GM21367 (cell line): ENCODE results near the gene PSMG4.

ENCODE experiments used
- ATAC-seq: cut with Tn5 transposase; IDR thresholded peaks from one replicate; pipeline ENCODE4 v1.9.1; 2021; ENCODE audit not compliant: unreplicated experiment

PSMG4 gene

GRCh38 chr6:3305831-3306230, 47.1 kb downstream of the PSMG4 start:
- ATAC-seq = no peak

DNA sequence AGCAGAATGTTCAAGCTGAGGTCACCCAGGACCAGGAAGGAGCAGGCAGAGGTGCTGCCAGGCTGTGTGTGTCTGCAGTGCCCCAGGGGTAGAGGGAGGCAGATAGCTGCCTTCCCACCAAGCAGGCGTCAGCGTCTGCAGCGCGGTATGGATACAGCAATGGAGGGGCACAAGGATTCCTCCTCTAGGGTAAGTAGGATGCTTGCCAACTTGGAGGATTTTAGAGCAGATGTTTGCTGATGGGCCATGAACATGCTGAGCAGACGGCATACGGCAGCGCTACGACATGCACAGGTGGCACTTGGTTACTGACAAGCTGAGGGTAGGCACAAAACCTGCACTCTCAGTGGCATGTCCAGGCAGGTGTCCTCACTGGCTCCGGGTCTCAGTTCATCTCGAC, 48.1 kb downstream of the PSMG4 start:
- no peak for ATAC-seq

DNA sequence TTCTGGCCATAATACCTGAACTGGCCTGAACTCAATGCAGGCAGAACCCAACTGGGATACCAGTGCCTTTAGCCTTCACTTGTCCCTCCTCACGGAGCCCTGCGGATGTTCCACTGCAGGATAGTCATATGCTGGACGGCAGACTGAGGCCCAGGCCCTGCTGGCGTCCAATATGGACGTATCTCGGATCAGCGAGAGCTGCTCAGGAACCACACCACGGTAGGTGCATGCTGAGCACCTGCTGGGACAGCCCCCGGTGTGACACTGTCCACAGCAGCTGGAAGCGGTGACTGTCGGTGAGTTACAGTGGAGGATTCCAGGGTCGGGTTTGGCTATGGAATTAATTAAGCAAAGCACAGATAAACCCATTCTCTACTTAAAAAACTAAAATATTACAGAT, 48.7 kb downstream of the PSMG4 start:
- ATAC-seq = no peak

- ATAC-seq = no peak
Measured at GRCh38 chr6:3308106-3308505, 49.4 kb downstream of the PSMG4 start.

DNA sequence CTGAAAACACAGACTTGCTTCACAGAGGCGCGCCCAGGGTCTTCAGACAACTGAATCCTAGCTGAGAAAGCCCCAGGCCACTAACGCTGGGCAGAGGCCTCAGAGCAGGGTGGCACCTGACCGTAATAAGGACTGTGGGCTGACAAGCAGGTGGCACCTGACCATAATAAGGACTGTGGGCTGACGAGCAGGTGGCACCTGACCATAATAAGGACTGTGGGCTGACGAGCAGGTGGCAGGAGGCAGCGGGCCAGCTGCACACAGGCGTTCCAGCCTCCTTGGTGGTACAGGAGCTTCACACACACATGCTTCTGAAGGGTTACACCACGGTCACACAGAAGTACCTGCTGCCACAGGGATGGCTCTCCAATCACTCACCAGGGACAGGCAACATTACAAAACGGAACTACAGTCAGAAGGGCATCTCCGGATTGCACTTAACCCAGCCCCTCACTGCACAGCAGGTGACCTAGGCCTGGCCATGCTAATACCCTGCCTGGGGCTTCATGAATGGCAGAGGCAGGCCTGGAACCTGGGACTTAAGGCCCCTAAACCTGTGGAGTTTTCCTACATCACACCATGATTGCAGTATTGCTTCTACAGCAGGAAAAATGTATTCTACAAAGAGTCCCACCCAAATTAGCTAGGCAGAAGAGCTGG, 50.8 kb downstream of the PSMG4 start:
- ATAC-seq = no peak

DNA sequence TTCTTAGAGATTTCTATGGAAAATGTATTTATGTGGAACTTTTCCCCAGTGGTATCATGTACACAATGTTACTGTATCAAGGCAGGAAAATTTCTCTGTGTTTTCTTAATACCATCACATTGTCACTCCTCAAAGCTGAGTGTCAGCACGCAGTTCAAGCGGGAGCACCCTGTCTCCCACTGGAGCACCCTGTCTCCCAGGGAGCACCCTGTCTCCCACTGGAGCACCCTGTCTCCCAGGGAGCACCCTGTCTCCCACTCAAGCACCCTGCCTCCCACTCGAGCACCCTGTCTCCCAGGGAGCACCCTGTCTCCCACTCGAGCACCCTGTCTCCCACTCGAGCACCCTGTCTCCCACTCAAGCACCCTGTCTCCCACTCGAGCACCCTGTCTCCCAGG, 51.3 kb downstream of the PSMG4 start:
- ATAC-seq = no peak

GRCh38 chr6:3310703-3311102, 52.0 kb downstream of the PSMG4 start:
- no peak for ATAC-seq

DNA sequence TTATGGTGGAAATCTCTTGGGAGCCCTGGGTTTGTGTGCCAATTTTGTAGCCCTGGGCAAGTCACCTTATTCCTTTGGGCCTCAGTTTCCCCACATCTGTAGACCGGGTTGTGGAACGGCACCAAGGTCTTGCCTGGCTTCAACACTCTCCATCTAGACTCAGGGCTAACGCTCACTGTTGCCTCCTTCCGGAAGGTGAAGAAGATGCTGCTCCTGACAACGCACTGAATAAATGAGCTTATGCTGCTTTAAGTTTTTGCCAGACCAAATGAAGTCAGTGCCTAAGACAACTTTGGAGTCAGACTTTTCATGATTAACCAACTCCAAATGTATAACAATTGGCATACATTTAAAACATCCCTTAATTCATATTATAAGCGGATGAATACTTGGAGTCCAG, 53.1 kb downstream of the PSMG4 start:
- no peak for ATAC-seq

DNA sequence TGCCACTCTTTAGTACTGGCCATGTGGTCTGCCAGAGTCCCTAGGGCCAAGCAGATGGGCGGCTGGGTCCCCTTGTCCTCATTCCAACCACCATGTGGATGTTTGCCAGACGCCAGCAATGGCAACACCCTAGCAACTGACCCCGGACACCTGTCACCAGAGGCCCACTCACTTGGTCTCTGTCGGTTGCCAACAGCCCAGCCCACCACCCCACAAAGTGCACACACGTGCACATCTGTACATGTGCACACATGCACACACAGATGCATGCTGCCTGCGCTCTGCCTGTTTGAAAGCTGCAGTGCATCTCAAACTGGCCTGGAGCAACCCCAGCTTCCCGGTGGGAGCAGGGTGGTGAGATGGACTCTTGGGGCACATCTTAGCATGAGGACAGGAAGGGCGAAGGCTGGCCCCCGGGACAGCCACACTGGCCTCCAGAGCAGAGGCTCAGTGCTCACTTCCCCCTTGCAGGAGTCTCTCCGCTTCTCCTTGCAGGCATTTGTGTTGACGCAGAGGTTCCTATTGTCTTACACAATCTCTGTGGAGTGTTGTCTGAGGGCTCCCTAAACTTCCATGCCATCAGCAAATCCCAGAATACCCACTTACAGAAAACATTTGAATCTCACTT, 54.0 kb downstream of the PSMG4 start:
- ATAC-seq = no peak

DNA sequence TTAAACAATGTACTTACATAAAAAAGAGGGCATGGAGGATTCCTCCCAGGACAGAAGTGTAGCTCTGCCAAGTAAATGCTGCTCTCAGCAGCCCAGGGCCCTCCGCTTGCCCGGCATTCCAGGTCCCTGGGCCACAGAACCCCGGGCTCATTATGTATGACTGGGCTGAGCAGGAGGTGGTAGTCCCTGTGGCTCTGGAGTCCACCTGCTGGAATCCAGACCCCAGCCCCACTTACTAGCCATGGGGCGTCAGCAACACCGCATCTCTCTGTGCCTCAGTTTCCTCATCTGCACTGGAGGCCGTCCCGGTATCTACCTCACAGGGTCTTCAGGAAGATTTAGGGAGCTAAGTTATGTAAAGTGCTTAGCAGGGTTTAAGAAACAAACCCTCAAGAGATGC, 55.4 kb downstream of the PSMG4 start:
- no peak for ATAC-seq

DNA sequence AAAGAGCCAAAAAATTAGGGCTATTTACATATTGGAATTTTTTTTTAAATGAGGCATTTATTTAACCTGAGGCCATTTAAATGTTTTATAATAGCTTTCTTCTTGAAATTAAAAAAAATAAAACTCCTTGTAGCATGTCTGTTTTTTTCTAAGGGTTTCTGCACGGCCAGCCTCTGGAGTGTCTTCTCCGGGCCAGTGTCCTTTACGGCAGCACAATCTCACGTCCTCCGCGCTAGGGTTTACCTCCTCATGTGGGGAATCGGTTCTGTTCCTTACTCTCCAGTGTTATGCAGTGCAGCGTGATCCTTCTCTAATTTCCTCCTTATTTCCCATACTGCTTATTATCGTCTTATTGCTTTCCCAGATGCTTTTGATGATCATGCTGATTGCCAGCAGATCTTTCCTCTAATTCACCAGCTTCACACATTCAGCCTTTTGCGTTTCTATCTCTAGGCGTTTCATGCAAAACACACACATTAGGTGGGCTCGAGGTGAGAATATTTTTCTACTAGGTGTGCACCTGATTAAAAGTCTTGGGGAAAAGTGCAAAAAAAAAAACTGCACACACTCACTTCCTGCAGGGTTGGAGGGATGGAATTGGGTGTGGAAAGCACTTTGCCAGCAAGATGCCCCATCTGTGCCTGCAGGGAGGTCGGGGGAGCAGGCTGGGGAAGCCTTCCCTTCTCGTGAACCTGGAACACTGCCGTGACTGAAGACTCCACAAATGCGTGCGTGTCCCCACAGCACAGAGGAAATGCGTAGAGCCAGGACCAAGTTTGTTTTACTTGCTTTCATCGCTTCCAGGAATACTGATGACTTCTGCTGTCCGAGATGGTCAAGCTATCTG, 56.1 kb downstream of the PSMG4 start:
- no peak for ATAC-seq

DNA sequence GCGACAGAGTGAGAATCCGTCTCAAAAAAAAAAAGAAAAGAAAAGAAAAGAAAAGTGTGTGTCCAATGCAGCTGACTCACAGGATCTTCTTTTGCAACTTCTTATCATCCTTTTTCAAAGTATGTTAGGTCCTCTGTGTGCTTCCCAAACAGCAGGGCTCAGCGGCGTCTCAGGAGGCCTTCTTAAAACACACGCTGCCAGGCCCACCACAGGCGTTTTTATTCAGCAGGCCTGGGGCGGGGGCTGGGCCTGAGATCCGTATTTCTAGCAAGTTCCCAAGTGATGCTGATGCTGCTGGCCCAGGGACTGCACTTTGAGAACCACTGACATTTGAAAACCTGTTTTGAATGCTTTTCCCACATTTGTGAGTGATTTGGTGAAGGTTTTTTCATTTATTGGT, 57.1 kb downstream of the PSMG4 start:
- ATAC-seq = no peak

- ATAC-seq = no peak
Measured at GRCh38 chr6:3316331-3316730, 57.6 kb downstream of the PSMG4 start.

DNA sequence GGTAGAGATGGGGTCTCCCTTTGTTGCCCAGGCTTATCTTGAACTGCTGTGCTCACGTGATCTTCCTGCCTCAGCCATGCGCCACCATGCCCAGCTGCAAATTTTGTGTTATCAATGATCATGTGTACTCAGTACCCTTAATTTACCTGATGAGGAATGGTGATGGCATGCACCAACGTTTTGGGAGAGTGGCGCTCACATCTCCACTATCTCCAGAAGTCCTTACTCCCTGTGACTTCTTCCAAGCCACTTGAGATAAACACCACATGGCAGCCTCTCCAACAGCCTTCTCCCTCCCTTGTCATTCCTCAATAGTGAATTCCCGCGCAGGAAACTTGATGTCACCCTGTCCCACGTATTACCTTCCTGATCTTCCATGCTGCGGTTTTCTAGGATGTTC, 58.1 kb downstream of the PSMG4 start:
- no peak for ATAC-seq
